Measurements from ENCODE around the gene CELSR1. TPM values are rescaled to one million over a fixed set of nuclear protein-coding genes. Genes with fewer than 3 reads are reported as not detected.

The CELSR1 gene
- total RNA-seq, 1 donor from 2014 or later, result 0.41 TPM

DNA sequence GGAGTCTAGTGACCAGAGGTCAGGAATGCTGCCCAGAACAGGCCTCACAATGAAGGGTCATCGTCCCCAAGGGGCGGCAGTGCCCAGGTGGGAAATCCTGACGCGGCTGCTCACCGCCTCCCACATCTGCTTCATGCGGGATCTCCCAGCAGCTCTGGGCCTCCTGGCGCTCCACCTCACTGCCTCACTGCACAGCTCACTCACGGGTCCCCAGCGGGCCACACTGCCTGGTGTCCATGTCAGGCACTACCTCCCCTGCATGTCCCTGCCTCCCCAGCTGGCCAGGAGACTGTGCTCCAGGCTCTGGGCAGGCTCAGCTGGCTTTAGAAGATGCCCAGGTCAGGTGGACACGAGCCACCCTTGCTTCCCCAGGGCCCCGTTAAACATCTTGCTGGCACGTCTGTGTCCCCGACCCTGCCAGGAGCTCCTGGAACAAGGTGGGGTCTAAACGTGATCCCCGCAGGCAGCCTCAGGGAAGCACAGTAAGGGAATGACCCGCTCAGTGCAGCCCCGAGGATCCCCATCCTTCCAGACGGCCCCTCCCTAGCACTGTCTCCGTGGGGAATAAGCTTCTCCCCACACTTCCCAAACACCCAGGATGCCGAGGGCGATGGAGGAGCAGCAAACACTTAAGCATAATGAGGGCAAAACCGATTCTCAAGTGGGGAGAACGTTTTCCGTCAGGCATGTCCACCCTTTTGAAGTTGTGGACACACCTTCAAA lies 108.7 kb downstream of the CELSR1 start:
- intact Hi-C loops (cut with micrococcal nuclease), result no loop called here

DNA sequence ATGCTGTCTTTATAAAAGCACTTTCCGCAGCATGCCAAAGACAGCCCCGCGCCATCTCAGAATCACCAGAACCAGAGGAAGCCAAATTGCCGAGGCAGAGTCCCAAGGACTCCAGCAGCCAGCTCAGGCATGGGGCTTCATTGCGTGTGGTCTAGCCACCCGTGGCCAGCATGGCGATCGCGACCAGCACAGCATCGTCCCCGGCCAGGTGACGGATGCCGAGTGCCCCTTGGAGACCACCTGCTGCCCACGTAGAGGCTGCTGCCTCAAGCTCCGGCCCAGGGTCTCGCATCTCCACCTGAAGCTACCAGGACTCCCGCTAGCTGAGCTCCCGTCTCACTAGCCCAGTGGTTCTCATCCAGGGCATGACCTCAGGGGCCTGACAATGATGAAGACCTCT lies 109.2 kb downstream of the CELSR1 start:
- intact Hi-C loops (cut with micrococcal nuclease), result no loop called here

DNA sequence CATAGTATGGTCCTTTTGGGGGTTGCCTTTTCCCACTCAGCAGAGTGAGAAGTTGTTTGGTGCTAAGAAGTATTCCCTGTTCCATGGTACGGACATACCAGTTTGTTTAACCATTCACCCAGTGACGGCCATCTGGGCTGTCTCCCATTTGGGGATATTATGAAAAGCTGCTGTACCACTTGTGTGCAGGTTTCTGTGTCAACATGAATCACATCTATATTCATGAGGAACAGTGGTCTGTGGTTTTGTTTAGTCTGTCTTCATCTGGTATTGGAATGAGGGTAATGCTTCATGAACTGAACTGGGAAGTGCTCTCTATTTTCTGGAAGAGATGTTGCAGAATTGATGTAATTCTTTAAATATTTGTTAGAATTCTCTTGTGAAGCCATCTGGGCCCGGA lies 112.4 kb downstream of the CELSR1 start:
- intact Hi-C loops (cut with micrococcal nuclease), result no loop called here

DNA sequence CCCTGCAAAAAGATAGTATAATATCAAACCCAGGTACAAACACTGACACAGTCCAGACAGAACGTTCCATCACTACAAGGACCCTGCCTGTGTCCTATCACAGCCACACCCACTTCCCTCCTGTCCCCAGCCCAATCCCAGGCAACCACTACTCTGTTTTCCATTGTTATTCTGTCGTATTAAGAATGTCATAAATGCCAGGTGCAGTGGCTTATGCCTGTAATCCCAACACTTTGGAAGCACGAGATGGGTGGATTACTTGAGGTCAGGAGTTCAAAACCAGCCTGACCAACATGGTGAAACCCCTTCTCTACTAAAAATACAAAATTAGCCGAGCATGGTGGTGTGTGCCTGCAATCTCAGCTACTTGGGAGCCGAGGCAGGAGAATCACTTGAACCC lies 112.9 kb downstream of the CELSR1 start:
- intact Hi-C loops (cut with micrococcal nuclease), result no loop called here

DNA sequence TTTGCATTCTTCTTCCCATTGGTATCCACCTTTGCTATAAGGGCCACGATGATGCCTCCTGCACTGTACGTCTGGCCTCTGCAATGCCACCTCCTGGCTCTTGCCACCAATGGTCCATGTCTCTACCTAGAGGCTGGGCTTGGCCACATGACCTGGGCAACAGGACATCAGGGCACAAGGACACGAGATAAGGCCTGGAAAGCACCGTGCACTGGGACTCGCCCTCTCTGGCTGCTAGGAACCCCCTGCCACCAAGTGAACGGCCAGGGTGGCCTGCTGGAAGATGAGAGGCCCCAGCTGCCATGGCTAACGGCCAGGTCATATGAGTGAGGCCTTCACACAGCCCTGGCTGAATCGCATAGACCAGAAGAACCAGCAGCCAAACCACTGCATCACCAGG lies 114.5 kb downstream of the CELSR1 start:
- intact Hi-C loops (cut with micrococcal nuclease), result no loop called here

DNA sequence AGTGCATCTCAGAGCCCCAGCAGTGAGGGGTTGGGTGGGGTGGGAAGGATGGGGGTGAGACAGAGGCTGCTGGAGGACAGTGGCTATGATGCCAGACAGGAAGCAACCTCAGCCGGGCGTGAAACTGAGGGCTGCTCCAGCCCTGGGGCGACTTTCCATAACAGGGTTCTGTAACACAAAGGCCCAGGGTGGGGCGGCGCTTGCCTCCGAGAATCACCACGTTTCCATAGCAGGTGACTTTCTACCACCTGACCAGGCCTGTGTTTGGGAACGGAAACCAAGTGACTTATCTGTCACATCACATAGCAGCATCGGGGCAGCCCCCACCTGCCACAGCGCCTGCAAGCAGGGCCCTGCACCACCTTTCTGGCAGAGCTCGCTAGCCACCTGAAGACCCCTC lies 116.2 kb downstream of the CELSR1 start:
- intact Hi-C loops (cut with micrococcal nuclease), result no loop called here

DNA sequence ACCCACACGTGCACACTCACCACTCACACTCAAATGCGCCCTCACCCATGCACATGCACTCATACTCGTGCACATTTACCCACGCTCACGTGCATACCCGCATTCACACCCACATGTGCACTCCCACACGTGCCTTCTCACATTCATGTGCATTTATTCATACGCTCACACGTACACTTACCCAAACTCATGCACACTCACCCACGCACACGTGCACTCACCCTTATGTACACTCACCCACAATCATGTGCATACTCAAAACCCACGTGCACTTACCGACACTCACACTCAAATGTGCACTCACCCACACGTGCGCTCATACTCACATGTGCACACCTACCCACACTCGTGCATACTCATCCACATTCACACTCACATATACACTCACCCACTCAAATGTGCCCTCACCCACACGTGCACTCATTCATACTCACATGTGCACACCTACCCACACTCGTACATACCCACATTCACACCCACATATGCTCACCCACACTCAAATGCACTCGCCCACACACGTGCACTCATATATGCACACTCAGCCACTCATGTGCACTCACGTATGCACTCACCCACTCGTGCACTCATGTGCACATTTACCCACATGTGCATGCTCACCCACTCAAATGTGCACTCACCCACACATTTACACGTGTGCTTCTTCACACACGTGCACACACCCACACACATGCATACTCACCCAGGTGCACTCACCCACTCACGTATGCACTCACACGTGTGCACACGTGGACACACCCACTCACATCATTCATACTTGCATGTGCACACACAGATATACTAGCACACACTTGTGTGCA lies 117.5 kb downstream of the CELSR1 start:
- intact Hi-C loops (cut with micrococcal nuclease), result no loop called here

DNA sequence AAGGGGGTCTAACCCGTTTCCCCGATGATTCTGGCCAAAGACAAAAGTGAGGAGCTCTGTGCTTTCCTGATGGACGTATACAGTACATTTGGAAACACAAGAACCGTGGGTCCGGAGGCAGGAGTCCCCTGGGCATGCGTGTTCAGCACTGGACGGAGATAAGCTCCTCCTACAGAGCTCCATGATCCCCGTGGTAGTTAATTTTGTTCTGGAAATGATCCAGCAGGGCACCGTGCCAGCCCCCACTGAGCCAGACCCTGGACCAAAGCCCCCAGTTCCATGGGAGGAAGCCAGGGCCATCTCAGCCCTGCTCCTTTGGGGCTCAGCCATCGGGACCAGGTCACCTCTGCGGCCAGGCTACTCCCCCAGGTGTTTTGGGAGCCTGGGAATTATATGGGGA lies 118.6 kb downstream of the CELSR1 start:
- intact Hi-C loops (cut with micrococcal nuclease), result no loop called here

DNA sequence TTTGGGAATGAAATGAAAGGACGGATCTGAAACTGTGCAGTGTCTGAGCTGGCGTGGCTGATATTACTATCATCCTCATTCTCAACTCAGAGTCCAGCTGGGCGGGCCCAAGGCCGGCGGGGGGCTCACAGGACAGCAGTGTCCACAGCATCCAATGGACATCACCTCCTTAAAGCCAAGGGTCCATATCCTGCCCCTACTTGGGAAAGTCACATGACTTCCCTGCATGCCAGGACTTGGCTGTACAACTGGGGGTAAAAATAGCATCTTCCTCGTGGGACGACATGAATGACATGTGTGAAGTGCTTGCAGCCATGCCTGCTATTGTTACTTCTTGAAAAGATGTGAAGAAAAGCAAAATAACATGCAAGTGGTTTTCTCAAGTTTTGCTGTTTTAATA lies 119.7 kb downstream of the CELSR1 start:
- intact Hi-C loops (cut with micrococcal nuclease), result no loop called here

DNA sequence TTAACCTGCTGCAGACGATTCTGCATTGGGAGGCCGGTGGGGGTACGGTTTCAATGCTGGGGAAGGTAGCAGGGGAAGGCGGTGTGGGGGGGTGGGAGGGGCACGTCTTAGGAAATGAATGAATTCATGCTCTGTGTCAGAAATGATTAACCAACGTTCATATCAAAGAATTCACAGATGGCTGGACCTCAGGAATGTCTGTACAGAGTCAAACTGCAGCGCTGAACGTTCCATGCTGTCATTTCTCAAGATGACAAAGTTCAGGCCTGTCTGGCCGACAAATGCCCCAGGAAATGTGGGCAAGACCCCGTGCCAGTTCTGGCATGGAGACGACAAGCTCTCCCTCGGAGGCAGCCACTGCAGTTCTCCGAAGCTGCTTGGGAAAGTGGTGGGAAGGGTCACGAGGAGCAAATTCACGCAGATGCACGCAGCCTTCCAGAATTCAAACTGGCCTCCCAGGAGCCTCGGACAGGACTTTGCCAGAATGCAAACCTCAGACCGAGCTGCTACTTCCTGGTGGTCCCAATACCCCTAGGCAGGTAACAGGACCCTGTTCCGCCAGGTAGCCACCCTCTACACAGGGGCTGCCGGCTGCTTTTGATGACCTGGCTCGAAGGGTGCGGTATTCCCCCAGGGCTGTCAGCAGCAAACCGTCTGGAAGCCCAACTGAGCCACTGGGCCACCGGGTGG lies 120.4 kb downstream of the CELSR1 start:
- intact Hi-C loops (cut with micrococcal nuclease), result no loop called here

DNA sequence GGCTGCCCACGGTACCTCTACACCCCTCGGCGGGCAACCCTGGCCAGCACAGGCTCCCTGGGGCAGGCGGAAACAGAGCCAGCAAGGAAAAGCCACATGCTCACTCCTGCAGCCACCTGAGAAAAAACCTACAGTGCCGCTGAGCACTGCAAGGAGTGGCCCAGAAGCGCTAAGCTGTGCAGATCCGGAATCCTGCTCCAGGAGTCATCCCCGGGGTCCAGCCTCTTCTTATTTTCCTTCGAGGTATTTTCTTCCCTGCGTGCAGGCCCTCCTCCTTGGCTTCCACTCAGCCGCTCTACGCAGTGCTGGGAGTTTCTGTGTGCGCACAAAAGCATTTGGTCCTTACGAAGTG lies 120.9 kb downstream of the CELSR1 start:
- intact Hi-C loops (cut with micrococcal nuclease), result no loop called here

DNA sequence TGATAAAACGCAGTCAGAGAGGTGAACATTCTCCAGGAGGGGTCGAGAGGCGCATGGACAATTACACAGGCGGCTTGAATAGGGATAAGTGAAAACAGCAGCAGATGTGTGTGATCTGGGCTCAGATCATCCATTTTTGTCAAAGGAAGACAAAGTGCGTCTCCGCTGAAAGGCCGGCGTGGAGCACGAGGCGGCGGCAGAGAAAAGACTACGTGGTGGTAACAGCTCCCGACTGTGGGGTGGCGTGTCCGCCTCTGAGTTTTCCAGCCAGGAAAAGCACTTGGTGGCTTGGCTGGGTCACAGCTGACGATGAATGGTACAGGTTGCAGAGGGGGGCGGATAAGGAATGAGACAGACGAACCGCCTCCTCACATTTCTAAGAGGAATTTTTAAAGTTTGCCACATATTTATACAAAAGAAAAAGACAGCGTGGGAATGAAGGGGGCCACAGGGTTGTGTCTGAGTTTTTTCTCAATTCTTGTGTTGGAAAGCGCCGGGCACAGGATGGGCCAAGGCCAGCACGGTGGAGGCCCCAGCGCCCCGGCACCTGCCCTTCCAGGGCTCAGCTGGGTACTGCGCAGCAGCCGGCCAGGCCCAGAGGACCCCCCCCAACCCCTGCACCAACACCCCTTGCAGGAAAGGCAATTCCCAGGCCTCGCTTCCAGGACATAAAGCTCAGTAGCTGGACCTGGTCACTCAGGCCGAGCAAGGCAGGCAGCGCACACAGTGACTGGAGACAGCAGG lies 121.5 kb downstream of the CELSR1 start:
- intact Hi-C loops (cut with micrococcal nuclease), result no loop called here

DNA sequence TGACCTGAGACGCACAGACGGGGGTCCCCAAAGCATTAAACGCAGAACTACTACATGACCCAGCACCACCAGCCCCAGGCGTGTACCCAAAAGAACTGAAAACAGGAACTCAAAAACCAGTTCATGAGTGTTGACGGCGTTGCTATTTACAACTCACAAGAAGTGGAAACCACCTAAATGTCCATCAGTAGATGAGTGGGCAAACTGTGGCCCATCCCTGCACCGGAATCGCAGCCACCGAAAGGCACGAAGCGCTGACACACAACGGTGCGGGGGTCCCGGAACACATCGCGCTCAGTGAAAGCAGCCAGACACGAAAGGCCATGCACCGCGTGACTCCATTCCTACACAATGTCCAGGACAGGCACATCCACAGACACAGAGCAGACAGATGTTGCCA lies 122.7 kb downstream of the CELSR1 start:
- intact Hi-C loops (cut with micrococcal nuclease), result no loop called here

DNA sequence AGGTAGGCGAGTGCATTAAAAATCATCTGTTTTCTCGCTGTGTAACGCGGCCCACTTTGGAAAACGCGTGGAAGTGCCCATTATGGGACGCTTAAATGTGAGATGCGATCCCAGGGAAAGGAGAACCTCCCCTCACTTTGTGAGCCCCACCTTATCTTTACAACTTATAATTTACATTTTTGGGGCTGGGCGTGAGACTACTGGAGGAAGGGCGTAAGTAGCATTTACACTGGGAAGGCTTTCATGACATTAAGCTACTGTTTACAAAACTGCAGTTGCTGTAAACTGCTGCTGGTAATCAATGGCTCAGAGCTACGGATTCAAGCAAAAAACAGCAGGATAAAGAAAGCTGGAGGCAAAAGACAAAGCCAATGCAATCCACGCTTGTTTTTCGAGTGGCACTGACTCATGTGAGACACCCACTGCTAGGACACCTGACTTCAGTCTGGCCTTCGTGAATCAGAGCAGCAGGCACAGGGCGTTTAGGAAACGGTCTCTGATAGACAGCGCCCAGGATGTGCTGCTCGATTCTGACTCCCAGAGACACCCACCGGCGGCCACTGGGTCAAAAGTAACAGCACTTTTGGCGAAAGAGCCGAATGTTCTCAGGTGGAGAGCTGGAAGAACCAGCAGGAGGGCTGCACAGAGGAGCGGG lies 123.6 kb downstream of the CELSR1 start:
- intact Hi-C loops (cut with micrococcal nuclease), result no loop called here

DNA sequence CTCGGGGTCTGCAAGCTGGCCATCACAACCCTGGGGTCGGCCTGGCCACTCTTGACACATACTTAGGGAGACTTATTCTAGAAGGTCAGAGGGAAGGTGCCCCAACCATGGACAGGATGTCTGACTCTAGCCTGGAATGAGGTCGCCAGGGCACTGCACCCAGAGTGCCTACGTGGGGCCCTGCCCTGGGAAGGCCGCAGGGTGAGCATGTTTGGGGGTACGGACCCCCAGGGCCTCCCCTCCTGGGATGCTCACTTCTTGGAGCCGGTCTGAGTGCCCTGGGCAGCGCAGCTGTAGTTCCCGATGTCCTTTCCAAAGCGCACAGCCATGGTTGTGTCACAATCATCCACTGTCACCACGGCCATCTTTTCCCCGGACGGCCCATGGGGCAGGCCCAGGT lies 126.1 kb downstream of the CELSR1 start:
- intact Hi-C loops (cut with micrococcal nuclease), result no loop called here

DNA sequence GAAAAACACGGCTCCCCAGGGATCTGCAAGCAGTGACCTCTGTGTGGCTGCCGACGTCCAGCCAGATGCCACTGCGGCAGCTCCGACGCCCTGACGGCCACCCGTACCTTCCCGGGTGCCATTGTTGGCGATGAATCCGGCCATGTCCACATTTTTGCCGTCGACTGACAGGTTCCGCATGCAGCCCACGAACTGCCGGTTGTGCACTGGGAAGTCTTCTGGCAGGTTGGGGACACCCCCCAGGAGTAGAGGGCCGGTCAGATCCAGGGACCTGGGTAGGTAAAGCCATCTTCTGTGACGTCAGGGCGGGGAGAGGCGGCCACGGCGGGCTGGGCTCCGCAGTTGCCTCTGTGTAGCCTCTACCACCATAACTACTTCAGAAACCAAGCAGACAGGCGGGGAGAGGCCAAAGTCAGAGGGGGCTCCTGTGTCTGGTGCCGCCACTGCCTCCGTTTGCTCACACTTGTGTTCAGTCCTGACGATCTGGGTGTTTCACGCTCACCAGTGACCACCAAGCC lies 127.1 kb downstream of the CELSR1 start:
- intact Hi-C loops (cut with micrococcal nuclease), result no loop called here

DNA sequence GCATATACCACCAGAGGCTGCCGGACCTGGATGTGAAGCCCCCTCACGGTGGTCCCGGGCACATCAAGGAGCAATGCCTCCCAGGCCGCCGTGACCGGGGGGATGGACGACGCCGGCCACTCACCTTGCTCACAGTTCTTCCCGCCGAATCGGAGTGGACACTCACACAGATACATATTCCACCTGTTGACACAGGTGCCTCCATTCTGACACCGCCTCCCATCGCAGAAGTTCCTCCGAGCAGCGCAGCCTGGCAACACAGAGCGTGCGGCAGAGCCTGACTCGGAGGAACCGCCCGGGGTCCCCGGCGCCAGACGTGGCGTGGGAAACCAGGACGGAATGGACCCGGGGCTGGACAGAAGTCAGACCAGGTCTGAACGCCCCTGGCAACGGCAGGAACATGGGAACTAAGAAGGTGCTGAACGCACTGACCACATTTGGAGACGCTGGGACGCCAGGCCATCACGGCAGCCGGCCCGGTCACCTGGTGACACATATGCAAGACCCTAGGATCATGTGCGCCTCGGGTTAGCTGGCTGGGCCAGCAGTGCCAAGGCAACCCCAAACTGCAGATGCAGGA lies 127.7 kb downstream of the CELSR1 start:
- intact Hi-C loops (cut with micrococcal nuclease), result no loop called here

DNA sequence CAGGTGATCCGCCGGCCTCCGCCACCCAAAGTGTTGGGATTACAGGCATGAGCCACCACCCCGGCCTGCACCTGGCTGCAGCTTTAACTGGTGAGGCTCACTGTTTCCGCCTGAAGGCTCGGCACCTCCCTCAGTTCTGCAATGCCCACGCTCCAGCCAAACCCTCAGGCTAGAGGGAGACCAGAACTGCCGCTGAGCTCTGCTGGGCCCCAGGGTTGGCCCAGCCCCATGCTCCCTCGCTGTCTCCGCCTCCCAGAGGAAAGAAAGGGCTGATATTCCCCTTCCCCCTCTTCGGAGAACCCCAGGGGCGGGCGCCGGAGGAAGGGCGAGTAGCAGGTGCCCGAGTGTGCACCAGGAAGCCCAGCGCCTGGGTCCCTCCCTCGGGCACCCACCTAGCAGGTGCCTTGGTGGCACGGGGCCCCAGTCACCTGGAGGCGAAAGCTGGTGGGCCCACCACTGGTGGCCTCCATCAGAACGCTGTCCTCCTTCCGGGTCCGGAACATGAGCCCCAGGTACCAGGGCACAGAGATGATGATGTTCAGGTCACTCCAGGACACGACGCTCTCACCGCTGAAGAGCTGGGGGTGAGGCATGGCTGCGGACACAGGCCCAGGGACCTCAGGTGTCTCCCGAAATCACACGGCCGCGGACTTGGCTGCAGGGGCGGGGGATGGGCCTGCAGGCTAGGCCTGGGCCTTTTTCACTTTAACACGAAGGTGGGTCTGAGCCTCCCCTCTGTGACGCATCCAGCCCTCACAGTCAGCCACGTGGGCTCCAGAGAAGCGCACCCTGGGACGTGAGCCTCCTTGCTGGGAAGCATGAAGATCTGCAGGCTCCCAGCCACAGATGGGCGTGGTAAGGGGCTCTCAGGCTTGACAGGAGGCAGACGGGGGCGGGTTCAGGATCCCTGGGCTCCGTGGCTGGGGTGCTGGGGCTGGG lies 128.6 kb downstream of the CELSR1 start:
- intact Hi-C loops (cut with micrococcal nuclease), result no loop called here

DNA sequence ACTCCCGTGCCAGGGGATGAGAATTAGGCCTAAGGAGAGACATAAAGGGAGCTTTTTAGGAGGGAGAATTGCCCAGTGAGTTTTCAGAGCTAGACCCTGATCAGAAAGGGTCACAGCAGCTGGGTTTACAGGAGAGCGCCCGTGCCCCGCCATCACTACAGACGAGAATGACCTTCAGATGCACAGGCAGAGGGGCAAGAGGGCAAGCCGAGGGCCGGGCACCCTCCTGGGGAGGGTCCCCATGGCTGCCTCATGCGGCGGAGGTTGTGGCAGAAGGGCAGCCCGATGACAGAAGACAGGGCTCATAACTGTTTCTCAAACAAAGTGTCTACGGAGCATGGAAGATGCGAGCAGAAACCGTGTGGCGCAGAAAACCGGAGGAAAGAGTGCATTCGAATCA lies 129.7 kb downstream of the CELSR1 start:
- intact Hi-C loops (cut with micrococcal nuclease), result no loop called here

DNA sequence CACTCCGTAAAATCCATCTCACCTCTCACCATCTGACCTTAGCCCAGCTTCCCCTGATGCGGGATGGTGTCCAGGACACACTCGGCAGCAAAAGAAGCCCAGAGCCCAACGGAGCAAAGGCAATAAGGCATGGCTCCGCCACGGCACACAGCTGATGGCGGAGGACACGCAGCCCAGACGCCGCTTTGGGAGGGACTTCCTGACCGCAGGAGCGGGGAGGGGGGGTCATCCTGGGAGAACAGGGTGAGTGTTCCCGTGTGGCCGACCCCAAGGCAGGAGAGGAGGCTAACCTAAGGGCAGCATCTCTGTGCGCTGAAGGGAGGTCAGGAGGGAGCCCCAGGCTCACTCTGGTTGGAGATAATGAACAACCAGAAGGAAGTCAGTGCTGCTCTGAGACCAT lies 130.6 kb downstream of the CELSR1 start:
- intact Hi-C loops (cut with micrococcal nuclease), result no loop called here
